Testis (tissue), 3 donors: ENCODE measurements around the gene DRC7. TPM values are rescaled to one million over a fixed set of nuclear protein-coding genes. Genes with fewer than 3 reads are reported as not detected.

Experiments
- DNase-seq: peaks from one replicate; pipeline ENCODE4 v3.0.0-alpha.2; 2019
- H3K27ac ChIP-seq, 2 donors: fragments of 200-600 bp; sonication (generic); one replicate each; pipeline ENCODE4 v1.5.1; 2019
- H3K27me3 ChIP-seq: fragments of 200-600 bp; sonication (generic); one replicate; pipeline ENCODE4 v1.5.1; 2019
- H3K36me3 ChIP-seq: fragments of 200-600 bp; sonication (generic); one replicate; pipeline ENCODE4 v1.5.1; 2017; ENCODE audit warnings: low read depth; ENCODE audit errors: missing control alignments
- H3K4me1 ChIP-seq: fragments of 200-600 bp; sonication (generic); one replicate; pipeline ENCODE4 v1.5.1; 2019
- H3K4me3 ChIP-seq, 2 donors: fragments of 200-600 bp; sonication (generic); one replicate each; pipeline ENCODE4 v1.5.1; 2017 to 2019
- H3K9me3 ChIP-seq: fragments of 200-600 bp; sonication (generic); one replicate; pipeline ENCODE4 v1.5.1; 2017
- POLR2A ChIP-seq: fragments of 450-650 bp; IDR thresholded peaks from one replicate; pipeline ENCODE4 v1.6.1; 2017; ENCODE audit warnings: antibody characterized with exemption, mild to moderate bottlenecking, moderate library complexity
- WGBS, 2 donors: methylation state at CpG; one replicate each; pipeline ENCODE4 v1.1.5; 2018; 5-methylcytosine and 5-hydroxymethylcytosine counted together
- intact Hi-C: fragments of 100-400 bp; cut with DNase I; formaldehyde crosslinking; loops from one replicate; pipeline ENCODE4 v1.15.1; 2023; ENCODE audit warnings: low total_unique reads
- polyA plus RNA-seq: library from polyadenylated mRNA; stranded (reverse); fragments of 350-450 nt; fragmentation: Illumina TruSeq; extraction: RNeasy Lipid Tissue Mini Kit (QIAGEN cat#74804); gene quantifications from one replicate; pipeline ENCODE4 v1.2.3, GENCODE V29; 2014; ENCODE audit warnings: low read depth, low replicate concordance; ENCODE audit not compliant: insufficient read depth
- total RNA-seq, 2 donors: library from RNA; depleted of rRNA; stranded (reverse); fragments of >200 nt; gene quantifications; one replicate each; pipeline ENCODE4 v1.2.3, GENCODE V29; 2016
- TF ChIP-seq, protein P1 (sequence below), 3 experiments: fragments of 450-650 bp in 2 of 3; fragments of 200-600 bp in 1 of 3; sonication (generic) in 1 of 3; IDR thresholded peaks; one replicate each; pipeline ENCODE4 v1.5.1; 2016 to 2019; ENCODE audit warnings: antibody characterized with exemption in 3 of 3, mild to moderate bottlenecking in 2 of 3, moderate library complexity in 1 of 3

The DRC7 gene
- total and polyA plus RNA-seq, 3 donors from 2014 or later: 35.4 to 199 (median 62.7) TPM

DNA sequence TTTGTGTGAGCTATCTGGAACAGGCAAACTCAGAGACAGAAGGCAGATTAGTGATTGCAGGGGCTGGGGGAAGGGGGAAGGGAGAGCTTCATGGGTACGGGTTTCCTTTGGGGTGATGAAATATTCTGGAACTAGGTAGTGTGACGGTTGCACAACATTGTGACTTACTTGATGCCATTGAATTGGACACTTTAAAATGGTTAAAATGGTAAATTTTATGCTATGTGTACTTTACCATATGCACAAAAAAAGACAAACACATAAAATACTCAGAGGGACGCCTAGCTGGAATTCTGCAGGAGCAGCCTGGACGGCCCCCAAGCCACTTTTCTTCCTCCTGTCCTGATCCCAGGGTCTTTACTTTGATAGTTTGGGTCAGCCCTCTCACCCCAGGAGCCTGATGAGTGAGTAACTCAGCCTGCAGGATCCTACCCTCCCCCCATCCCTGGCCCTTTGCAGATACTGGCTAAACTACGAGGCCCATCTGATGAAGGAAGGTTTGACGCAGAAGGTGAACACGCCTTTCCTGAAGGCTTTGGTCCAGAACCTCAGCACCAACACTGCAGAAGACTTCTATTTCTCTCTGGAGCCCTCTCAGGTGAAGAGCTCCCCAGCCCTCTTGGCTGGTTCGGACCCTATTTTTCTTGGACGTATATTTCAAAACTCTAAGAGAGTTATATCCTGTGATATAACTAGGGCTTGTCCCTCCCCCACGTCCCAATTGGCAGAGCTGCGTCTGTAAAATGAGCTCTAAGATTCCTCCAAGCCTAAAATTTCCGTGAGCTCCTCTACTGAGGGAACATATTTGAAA lies 18.7 kb upstream of the DRC7 start:
- DNase-seq: no peak
- no peak overlapping the region for H3K27ac ChIP-seq
- TF ChIP-seq POLR2A: no peak
- TF ChIP-seq, protein P1, sequence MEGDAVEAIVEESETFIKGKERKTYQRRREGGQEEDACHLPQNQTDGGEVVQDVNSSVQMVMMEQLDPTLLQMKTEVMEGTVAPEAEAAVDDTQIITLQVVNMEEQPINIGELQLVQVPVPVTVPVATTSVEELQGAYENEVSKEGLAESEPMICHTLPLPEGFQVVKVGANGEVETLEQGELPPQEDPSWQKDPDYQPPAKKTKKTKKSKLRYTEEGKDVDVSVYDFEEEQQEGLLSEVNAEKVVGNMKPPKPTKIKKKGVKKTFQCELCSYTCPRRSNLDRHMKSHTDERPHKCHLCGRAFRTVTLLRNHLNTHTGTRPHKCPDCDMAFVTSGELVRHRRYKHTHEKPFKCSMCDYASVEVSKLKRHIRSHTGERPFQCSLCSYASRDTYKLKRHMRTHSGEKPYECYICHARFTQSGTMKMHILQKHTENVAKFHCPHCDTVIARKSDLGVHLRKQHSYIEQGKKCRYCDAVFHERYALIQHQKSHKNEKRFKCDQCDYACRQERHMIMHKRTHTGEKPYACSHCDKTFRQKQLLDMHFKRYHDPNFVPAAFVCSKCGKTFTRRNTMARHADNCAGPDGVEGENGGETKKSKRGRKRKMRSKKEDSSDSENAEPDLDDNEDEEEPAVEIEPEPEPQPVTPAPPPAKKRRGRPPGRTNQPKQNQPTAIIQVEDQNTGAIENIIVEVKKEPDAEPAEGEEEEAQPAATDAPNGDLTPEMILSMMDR (IDR thresholded peaks at IDR 0.05): no peak
- no peaks in the 10 kb centered on the region for H3K27me3 ChIP-seq
- no peaks in the 10 kb centered on the region for H3K4me1 ChIP-seq
- H3K9me3 ChIP-seq: no peaks in the 10 kb centered on the region
- H3K4me3 ChIP-seq: no peak overlapping the region
- intact Hi-C loops: no loop called here
- 55 to 59% methylated on average over 12 of the region's 12 CpGs for WGBS, 2 donors
- no peaks in the 10 kb centered on the region for H3K36me3 ChIP-seq

DNA sequence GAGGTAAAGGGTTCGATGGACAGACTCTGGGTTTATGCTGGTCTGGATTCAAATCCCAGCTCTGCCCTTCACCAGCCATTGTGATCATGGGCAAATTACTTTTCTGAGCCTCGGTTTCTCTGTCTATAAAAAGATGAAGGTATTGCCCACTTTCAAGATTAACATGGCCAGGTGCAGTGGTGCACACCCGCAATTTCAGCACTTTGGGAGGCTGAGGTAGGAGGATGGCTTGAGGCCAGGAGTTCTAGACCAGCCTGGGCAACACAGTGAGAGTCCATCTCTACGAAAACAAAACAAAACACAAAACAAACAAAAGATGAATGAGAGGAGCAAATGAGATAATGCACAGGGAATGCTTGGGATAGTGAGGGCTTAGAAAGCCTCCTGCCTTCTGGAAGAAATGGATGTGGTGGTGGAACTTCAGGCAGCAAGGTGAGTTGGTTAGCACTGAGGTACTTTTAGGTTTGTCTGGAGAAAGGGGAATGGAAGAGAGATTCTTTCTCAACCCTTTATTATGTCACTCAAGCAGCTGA lies 18.0 kb upstream of the DRC7 start:
- Histone ChIP-seq H3K27me3 (no peaks in the 10 kb centered on the region), H3K27ac (no peak overlapping the region), H3K4me3 (no peak overlapping the region), H3K4me1 (no peaks in the 10 kb centered on the region), H3K36me3 (no peaks in the 10 kb centered on the region), H3K9me3 (no peaks in the 10 kb centered on the region)
- WGBS, 2 donors: 77 to 81% methylated on average over 4 of the region's 4 CpGs
- TF ChIP-seq, protein P1 (IDR thresholded peaks at IDR 0.05): no peak
- no peak for TF ChIP-seq POLR2A
- no peak for DNase-seq
- intact Hi-C loops: no loop called here

DNA sequence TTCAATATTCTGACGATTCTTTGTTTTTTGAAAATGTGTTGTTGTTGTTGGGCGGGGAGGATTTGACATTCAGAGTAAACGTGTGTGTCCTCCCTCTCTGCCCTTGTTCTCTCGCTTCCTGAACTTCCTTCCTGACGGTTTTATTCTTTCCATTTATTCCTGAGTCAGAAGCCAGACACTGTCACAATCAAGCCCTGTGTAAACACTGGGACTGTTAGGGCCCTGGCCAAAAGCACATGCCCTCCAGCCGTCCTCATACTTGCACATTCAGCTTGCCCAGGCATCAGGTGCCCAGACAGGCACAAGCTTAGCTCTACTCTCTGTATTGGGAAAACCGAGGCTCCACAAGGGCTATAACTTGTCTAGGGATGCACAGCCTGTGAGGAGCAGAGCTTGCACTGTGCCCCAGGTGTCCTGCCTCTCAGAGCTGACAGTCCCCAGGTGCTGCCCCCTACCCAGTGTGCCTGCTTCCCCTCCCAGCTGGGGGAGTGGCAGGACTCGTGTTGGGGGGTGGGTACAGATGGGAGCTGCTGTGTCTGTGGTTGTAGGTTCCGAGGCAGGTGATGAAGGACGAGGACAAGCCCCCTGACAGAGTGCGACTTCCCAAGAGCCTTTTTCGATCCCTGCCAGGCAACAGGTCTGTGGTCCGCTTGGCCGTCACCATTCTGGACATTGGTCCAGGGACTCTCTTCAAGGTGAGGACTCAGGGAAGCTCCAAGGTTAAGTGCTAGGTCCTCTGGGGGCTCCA lies 16.8 kb upstream of the DRC7 start:
- Histone ChIP-seq H3K9me3 (no peaks in the 10 kb centered on the region), H3K4me1 (no peaks in the 10 kb centered on the region), H3K36me3 (no peaks in the 10 kb centered on the region), H3K27ac (no peak overlapping the region), H3K27me3 (no peaks in the 10 kb centered on the region), H3K4me3 (no peak overlapping the region)
- TF ChIP-seq POLR2A: no peak
- TF ChIP-seq, protein P1 (IDR thresholded peaks at IDR 0.05): no peak
- DNase-seq: no peak
- 81 to 82% methylated on average over 14 of the region's 14 CpGs for WGBS, 2 donors
- intact Hi-C loops: no loop called here

DNA sequence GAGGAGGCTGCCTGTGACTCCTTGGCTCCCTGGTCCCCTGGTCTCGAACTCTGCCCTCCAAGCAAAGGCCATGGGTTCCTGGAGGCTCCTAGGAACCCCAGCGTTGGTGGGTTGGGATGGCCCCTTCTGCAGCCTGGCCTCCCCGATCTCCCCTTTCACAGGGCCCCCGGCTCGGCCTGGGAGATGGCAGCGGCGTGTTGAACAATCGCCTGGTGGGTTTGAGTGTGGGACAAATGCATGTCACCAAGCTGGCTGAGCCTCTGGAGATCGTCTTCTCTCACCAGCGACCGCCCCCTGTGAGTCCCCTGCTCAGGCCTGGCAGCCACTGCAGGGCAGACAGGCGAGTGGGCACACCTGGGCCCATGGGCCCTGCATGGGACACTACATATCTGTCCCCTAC lies 15.6 kb upstream of the DRC7 start:
- H3K9me3 ChIP-seq: no peaks in the 10 kb centered on the region
- WGBS, 2 donors: 87 to 92% methylated on average over 3 to 12 of the region's 12 CpGs
- H3K36me3 ChIP-seq: no peaks in the 10 kb centered on the region
- TF ChIP-seq, protein P1 (IDR thresholded peaks at IDR 0.05): no peak
- no peak for TF ChIP-seq POLR2A
- intact Hi-C loops: no loop called here
- no peaks in the 10 kb centered on the region for H3K27me3 ChIP-seq
- H3K4me1 ChIP-seq: no peaks in the 10 kb centered on the region
- H3K4me3 ChIP-seq: no peak overlapping the region
- no peak overlapping the region for H3K27ac ChIP-seq
- no peak for DNase-seq
